Neural progenitor cell (in vitro differentiated cells): ENCODE results near the gene RAB8B. TPM values are rescaled to one million over a fixed set of nuclear protein-coding genes. Genes with fewer than 3 reads are reported as not detected.

Experiments
- DNase-seq: peaks from one replicate; pipeline ENCODE4 v3.0.0-alpha.2; 2016; ENCODE audit warnings: low spot score
- H2AFZ ChIP-seq: fragments of 200-600 bp; sonication (generic); replicated peaks from 2 replicates; pipeline ENCODE4 v1.6.1; 2016; ENCODE audit warnings: antibody characterized with exemption
- H3F3A ChIP-seq: fragments of 200-600 bp; sonication (generic); 2 replicates; pipeline ENCODE4 v1.6.1; 2016; ENCODE audit warnings: antibody characterized with exemption, low read depth
- H3K27ac ChIP-seq: fragments of 200-600 bp; sonication (generic); 2 replicates; pipeline ENCODE4 v1.5.1; 2016; ENCODE audit warnings: mild to moderate bottlenecking
- H3K27me3 ChIP-seq: fragments of 200-600 bp; sonication (generic); 2 replicates; pipeline ENCODE4 v1.6.1; 2016; ENCODE audit warnings: mild to moderate bottlenecking, moderate library complexity
- H3K36me3 ChIP-seq: fragments of 200-600 bp; sonication (generic); 2 replicates; pipeline ENCODE4 v1.5.1; 2016
- H3K4me1 ChIP-seq: fragments of 200-600 bp; sonication (generic); 2 replicates; pipeline ENCODE4 v1.6.1; 2016; ENCODE audit warnings: mixed run types
- H3K4me2 ChIP-seq: fragments of 200-600 bp; sonication (generic); 2 replicates; pipeline ENCODE4 v1.6.1; 2016
- H3K4me3 ChIP-seq: fragments of 200-600 bp; sonication (generic); 2 replicates; pipeline ENCODE4 v1.5.1; 2016
- H3K79me2 ChIP-seq: fragments of 200-600 bp; sonication (generic); 2 replicates; pipeline ENCODE4 v1.6.1; 2016; ENCODE audit warnings: low read depth
- H3K9ac ChIP-seq: fragments of 200-600 bp; sonication (generic); 2 replicates; pipeline ENCODE4 v1.6.1; 2016
- H3K9me3 ChIP-seq: fragments of 200-600 bp; sonication (generic); 2 replicates; pipeline ENCODE4 v1.5.1; 2016; ENCODE audit warnings: low read depth
- H4K20me1 ChIP-seq: fragments of 200-600 bp; sonication (generic); 2 replicates; pipeline ENCODE4 v1.6.1; 2016; ENCODE audit warnings: low read depth
- H3K27ac Mint-ChIP-seq: 3 replicates; pipeline ENCODE4 v1.8.0; 2021; ENCODE audit warnings: mixed read lengths
- H3K27me3 Mint-ChIP-seq: 2 replicates; pipeline ENCODE4 v1.8.0; 2022; ENCODE audit warnings: low read depth, mild to moderate bottlenecking, inconsistent platforms, moderate library complexity, mixed read lengths; ENCODE audit not compliant: insufficient read depth
- H3K36me3 Mint-ChIP-seq: 3 replicates; pipeline ENCODE4 v1.8.0; 2021; ENCODE audit warnings: mixed read lengths
- H3K4me1 Mint-ChIP-seq: 3 replicates; pipeline ENCODE4 v1.8.0; 2021; ENCODE audit warnings: mixed read lengths
- H3K4me3 Mint-ChIP-seq: 3 replicates; pipeline ENCODE4 v1.8.0; 2021; ENCODE audit warnings: mild to moderate bottlenecking, moderate library complexity, mixed read lengths
- H3K9me3 Mint-ChIP-seq: 3 replicates; pipeline ENCODE4 v1.8.0; 2020; ENCODE audit warnings: mixed read lengths
- CTCF ChIP-seq: fragments of 200-600 bp; sonication (generic); IDR thresholded peaks from 2 replicates; pipeline ENCODE4 v1.5.1; 2017; ENCODE audit warnings: antibody characterized with exemption, mild to moderate bottlenecking
- EZH2 ChIP-seq: fragments of 200-600 bp; sonication (generic); IDR thresholded peaks from 2 replicates; pipeline ENCODE4 v1.6.1; 2017; ENCODE audit warnings: antibody characterized with exemption, mild to moderate bottlenecking, moderate library complexity
- EZH2phosphoT487 ChIP-seq: fragments of 200-600 bp; sonication (generic); IDR thresholded peaks from 2 replicates; pipeline ENCODE4 v1.6.1; 2017; ENCODE audit warnings: antibody characterized with exemption
- total RNA-seq: library from RNA; depleted of rRNA; stranded (reverse); fragments of >200 nt; gene quantifications from 2 replicates; pipeline ENCODE4 v1.2.3, GENCODE V29; 2015; ENCODE audit warnings: low replicate concordance

RAB8B gene
- total RNA-seq, 1 donor from 2014 or later, result 107 TPM

GRCh38 chr15:63169788-63170187, 19.6 kb upstream of the RAB8B start:
- Mint-ChIP-seq H3K4me3 (no peak overlapping the region), H3K9me3 (no peaks in the 10 kb centered on the region), H3K27me3 (peaks cover 8% of the 10 kb centered on the region), H3K4me1 (peaks cover 24% of the 10 kb centered on the region), H3K27ac (peak overlapping the region; percentile 42), H3K36me3 (no peaks in the 10 kb centered on the region)
- DNase-seq, result no peak
- Histone ChIP-seq H3K9ac (no peak overlapping the region), H3K4me1 (peaks cover 13% of the 10 kb centered on the region), H2AFZ (no peak overlapping the region), H3K9me3 (no peaks in the 10 kb centered on the region), H3F3A (peaks cover 22% of the 10 kb centered on the region), H3K27me3 (no peaks in the 10 kb centered on the region), H3K4me3 (no peak overlapping the region), H3K4me2 (no peak overlapping the region), H3K27ac (no peak overlapping the region), H4K20me1 (no peaks in the 10 kb centered on the region), H3K79me2 (no peaks in the 10 kb centered on the region), H3K36me3 (no peaks in the 10 kb centered on the region)
- TF ChIP-seq CTCF, result no peak
- TF ChIP-seq EZH2phosphoT487, result no peak
- no peak for TF ChIP-seq EZH2

- H3K36me3 Mint-ChIP-seq, result no peaks in the 10 kb centered on the region
- Histone ChIP-seq H3K4me3 (no peak overlapping the region), H3K27ac (no peak overlapping the region), H3K4me1 (peaks cover 13% of the 10 kb centered on the region), H4K20me1 (no peaks in the 10 kb centered on the region), H2AFZ (no peak overlapping the region), H3K4me2 (peak overlapping the region; percentile 44), H3K9me3 (no peaks in the 10 kb centered on the region), H3K36me3 (no peaks in the 10 kb centered on the region), H3F3A (peaks cover 22% of the 10 kb centered on the region), H3K9ac (no peak overlapping the region), H3K27me3 (no peaks in the 10 kb centered on the region), H3K79me2 (no peaks in the 10 kb centered on the region)
- peak overlapping the region; percentile 88 for H3K27ac Mint-ChIP-seq
- H3K4me3 Mint-ChIP-seq, result no peak overlapping the region
- peaks cover 20% of the 10 kb centered on the region for H3K4me1 Mint-ChIP-seq
- TF ChIP-seq EZH2 (no peak), EZH2phosphoT487 (no peak), CTCF (no peak)
- no peaks in the 10 kb centered on the region for H3K9me3 Mint-ChIP-seq
- peaks cover 8% of the 10 kb centered on the region for H3K27me3 Mint-ChIP-seq
- DNase-seq, result no peak
These were observed 17.0 kb upstream of the RAB8B start for GRCh38 chr15:63172376-63172775.

- no peaks in the 10 kb centered on the region for H3K9me3 Mint-ChIP-seq
- TF ChIP-seq EZH2phosphoT487 (peak; percentile 80), EZH2 (no peak)
- peaks cover 8% of the 10 kb centered on the region for H3K27me3 Mint-ChIP-seq
- peak; percentile 82 for DNase-seq
- Histone ChIP-seq H3K9me3 (no peaks in the 10 kb centered on the region), H3K79me2 (no peaks in the 10 kb centered on the region), H3K9ac (no peak overlapping the region), H3K27ac (peak overlapping the region; percentile 61), H3F3A (peaks cover 22% of the 10 kb centered on the region), H3K4me2 (peak overlapping the region; percentile 44), H3K27me3 (no peaks in the 10 kb centered on the region), H3K4me3 (no peak overlapping the region), H3K4me1 (peaks cover 13% of the 10 kb centered on the region), H2AFZ (no peak overlapping the region), H4K20me1 (no peaks in the 10 kb centered on the region), H3K36me3 (no peaks in the 10 kb centered on the region)
- peak overlapping the region; percentile 53 for H3K4me3 Mint-ChIP-seq
- H3K27ac Mint-ChIP-seq, result peak overlapping the region; percentile 88
- H3K36me3 Mint-ChIP-seq, result no peaks in the 10 kb centered on the region
- H3K4me1 Mint-ChIP-seq, result peaks cover 20% of the 10 kb centered on the region
These were observed 16.5 kb upstream of the RAB8B start for GRCh38 chr15:63172851-63173451.

GRCh38 chr15:63176302-63176701, 13.1 kb upstream of the RAB8B start:
- Histone ChIP-seq H3K27me3 (no peaks in the 10 kb centered on the region), H3K27ac (no peak overlapping the region), H3K36me3 (no peaks in the 10 kb centered on the region), H3K4me1 (peaks cover 13% of the 10 kb centered on the region), H4K20me1 (no peaks in the 10 kb centered on the region), H3K9ac (no peak overlapping the region), H3K79me2 (no peaks in the 10 kb centered on the region), H3K4me3 (no peak overlapping the region), H3K9me3 (no peaks in the 10 kb centered on the region), H2AFZ (no peak overlapping the region), H3K4me2 (no peak overlapping the region), H3F3A (peaks cover 22% of the 10 kb centered on the region)
- H3K4me3 Mint-ChIP-seq, result no peak overlapping the region
- H3K4me1 Mint-ChIP-seq, result peaks cover 23% of the 10 kb centered on the region
- TF ChIP-seq EZH2phosphoT487 (no peak), CTCF (no peak), EZH2 (no peak)
- no peaks in the 10 kb centered on the region for H3K9me3 Mint-ChIP-seq
- no peak for DNase-seq
- no peak overlapping the region for H3K27ac Mint-ChIP-seq
- peaks cover 8% of the 10 kb centered on the region for H3K27me3 Mint-ChIP-seq
- no peaks in the 10 kb centered on the region for H3K36me3 Mint-ChIP-seq
